Measurements from ENCODE around the gene FARSA.
"Not testable (repeated sequence)": the region's sequence is repeated elsewhere in the genome, so short reads cannot be mapped to it uniquely, and the experiment has no call there.

Gene FARSA

GRCh38 chr19:12953138-12953798 lies 19.8 kb upstream of the FARSA start:
- TF ChIP-seq ZC3H10 (CRISPR knock-in tag; IDR thresholded peaks at IDR 0.05) = no peak
- 0 out of 2 replicates have a peak, but pooled peaks have one; percentile 14 for TF ChIP-seq TCF4 (CRISPR knock-in tag; IDR thresholded peaks at IDR 0.05; ENCODE audit: borderline replicate concordance)
- TF ChIP-seq PATZ1 (CRISPR knock-in tag; IDR thresholded peaks at IDR 0.05; ENCODE audit: borderline replicate concordance) = peak; percentile 62; the same call in 1 of the 2 replicates

GRCh38 chr19:12952488-12953137 lies 19.1 kb upstream of the FARSA start:
- TF ChIP-seq OSR1 (CRISPR knock-in tag; IDR thresholded peaks at IDR 0.05) (no peak), ZFP3 (CRISPR knock-in tag; IDR thresholded peaks at IDR 0.05) (no peak), ZNF8 (CRISPR knock-in tag; IDR thresholded peaks at IDR 0.05) (no peak), BACH2 (CRISPR knock-in tag; IDR thresholded peaks at IDR 0.05; ENCODE audit: borderline replicate concordance) (no peak), CSRNP3 (CRISPR knock-in tag; IDR thresholded peaks at IDR 0.05) (no peak), ISL1 (CRISPR knock-in tag; IDR thresholded peaks at IDR 0.05) (no peak), CSDC2 (CRISPR knock-in tag; IDR thresholded peaks at IDR 0.05) (no peak), ESRRG (CRISPR knock-in tag; IDR thresholded peaks at IDR 0.05) (no peak), ARNTL (CRISPR knock-in tag; IDR thresholded peaks at IDR 0.05; ENCODE audit: borderline replicate concordance, low read depth) (no peak), CREB5 (CRISPR knock-in tag; IDR thresholded peaks at IDR 0.05; ENCODE audit: low read depth) (no peak), ZFP30 (CRISPR knock-in tag; IDR thresholded peaks at IDR 0.05) (no peak), TSHZ2 (CRISPR knock-in tag; IDR thresholded peaks at IDR 0.05) (no peak), SNAI2 (CRISPR knock-in tag; IDR thresholded peaks at IDR 0.05) (no peak), ZC3H10 (CRISPR knock-in tag; IDR thresholded peaks at IDR 0.05) (no peak), PATZ1 (CRISPR knock-in tag; IDR thresholded peaks at IDR 0.05; ENCODE audit: borderline replicate concordance) (no peak), POU6F1 (CRISPR knock-in tag; IDR thresholded peaks at IDR 0.05; ENCODE audit: borderline replicate concordance, low read depth) (no peak), GLIS3 (CRISPR knock-in tag; IDR thresholded peaks at IDR 0.05) (no peak), PPARA (CRISPR knock-in tag; IDR thresholded peaks at IDR 0.05; ENCODE audit: borderline replicate concordance) (no peak), TOX (CRISPR knock-in tag; IDR thresholded peaks at IDR 0.05; ENCODE audit: borderline replicate concordance) (no peak)

More at GRCh38 chr19:12953138-12953798, 19.8 kb upstream of the FARSA start:
- peak; percentile 19 for ATAC-seq

GRCh38 chr19:12952050-12952449 lies 18.5 kb upstream of the FARSA start:
- not testable (repeated sequence) for ATAC-seq

More at GRCh38 chr19:12952488-12953137, 19.1 kb upstream of the FARSA start:
- ATAC-seq = peak; percentile 36

Measured in SK-N-SH treated with all-trans-retinoic acid at 6 μM for 48 hours (cell line).